GM18507 (cell line): Measurements from ENCODE around the gene TTLL1.

ENCODE experiments used
- DNase-seq: peaks from one replicate; pipeline ENCODE4 v3.0.0; 2011; ENCODE audit warnings: low read depth; ENCODE audit not compliant: insufficient read length; ENCODE audit errors: extremely low spot score
- FAIRE-seq: peaks from 2 replicates; lab custom pipeline; 2011; peaks lifted over from hg19 to GRCh38; lab: Jason Lieb, UNC

Gene TTLL1

DNA sequence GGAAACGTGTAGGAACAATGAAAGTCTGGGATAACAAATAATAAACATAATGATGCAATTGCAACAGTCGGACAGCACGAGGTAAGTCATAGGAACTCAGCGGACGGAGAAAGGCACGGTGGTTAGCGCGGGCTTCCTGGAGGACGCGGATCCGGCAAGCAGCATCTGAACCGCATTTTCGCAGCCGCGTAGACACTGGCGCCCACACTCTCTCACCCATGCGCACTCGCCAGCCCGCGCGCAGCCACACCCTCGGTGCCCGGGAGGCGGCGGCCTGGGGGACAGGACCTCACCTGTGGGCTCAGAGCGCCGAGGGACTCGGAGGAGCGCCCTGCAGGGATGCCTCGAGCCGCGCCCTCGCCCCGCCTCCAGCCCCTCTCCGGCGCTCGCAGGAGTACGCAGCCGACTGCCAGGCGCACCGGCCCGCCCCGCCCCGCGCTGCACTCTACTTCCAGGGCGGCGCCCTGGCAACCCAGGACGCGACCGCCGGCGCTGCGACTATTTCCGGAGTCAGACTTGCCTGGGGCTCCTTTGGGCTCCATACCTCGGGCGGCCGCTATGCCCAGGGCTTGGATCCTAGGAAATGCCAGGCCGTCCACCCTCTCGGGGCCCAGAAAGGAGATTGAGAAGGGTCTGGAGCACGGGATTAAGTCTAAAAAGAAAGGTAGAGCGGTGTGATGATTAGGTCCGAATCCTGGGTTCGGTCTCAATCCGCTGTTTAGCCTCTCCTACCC lies at the start of gene TTLL1:
Gene TTLL1 (minus strand): TSS at position 408 of the 734 bp plus-strand sequence. CDS start 13,805 bp downstream, outside the sequence.
- DNase-seq, result peak; percentile 89
- FAIRE-seq, result peak; percentile 89

DNA sequence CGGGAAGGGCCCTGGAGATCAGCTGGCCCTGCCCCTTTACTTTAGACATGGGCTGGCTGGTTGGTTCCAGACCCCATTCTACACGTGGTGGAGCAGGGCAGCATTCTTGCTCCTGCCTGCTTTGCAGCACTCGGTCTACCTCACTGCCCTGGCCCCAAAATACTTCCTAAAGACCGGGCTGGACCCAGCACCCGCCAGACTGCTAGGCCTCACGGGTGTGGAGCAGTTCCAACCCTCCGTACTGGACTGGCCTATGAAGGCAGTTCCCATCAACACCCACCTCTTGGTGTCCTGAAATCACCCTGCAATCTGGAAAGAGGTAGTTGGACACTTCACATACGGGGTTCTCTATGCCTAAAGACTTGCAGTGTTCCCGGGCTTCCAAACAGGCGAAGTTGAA lies 47.6 kb upstream of the TTLL1 start:
- no peak for DNase-seq
- FAIRE-seq, result no peak

DNA sequence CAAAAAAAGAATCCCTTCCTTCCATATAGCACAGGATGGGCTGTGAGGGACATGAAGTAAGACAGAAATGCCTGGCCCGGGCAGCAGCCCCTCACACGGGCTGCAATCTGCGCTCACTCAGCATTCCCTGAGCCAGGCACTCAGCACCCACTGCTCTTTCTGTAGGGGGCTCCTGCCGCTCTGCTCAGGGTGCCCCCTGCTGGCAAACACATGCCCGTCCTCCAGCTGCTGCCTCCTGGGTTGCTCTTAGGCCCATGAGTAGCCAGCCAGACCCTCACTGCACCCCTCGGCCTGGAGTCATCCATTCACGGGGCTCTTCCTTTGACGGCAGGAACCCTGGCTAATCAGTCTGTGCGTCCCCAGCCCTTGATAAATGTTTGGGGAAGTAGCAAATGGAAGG lies 47.1 kb upstream of the TTLL1 start:
- peak; percentile 77 for FAIRE-seq
- DNase-seq, result no peak

DNA sequence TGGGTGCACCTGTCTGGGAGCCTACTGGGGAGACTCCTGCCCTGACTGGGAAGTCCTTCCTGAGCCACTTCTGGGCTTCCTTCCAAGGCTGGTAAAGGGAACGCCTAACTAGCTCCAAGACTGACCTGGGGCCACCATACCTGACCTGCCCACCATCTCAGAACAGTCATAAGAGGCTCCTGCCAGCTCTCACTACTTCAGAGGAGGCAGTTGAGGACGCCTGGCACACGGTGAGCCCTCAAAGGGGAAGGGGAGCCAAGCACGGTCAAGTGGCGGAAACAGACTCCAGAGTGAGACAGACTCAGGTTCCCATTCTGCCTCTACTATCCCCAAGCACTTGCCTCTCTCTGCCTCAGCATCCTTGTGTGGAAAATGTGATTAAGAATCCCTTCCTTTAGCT lies 46.4 kb upstream of the TTLL1 start:
- FAIRE-seq (no peak), DNase-seq (no peak)

DNA sequence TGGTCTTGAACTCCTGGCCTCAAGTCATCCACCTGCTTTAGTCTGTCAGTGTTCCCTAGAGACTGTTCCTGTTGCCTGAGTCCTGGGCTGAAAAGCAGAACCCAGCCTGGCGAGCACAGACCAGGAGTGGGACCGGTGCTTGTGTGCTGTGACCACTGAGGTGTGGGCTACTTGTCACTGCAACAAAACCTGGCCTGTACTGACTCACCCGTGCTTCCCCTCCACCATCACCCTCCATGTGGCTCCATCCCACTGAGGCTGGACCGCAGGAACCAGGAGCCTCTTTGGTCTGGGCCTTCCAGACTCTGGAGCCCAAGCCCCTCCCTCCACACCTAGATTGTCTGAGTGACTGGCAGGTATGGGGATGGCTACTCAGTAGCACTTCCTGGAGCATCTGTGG lies 45.4 kb upstream of the TTLL1 start:
- FAIRE-seq (no peak), DNase-seq (no peak)

DNA sequence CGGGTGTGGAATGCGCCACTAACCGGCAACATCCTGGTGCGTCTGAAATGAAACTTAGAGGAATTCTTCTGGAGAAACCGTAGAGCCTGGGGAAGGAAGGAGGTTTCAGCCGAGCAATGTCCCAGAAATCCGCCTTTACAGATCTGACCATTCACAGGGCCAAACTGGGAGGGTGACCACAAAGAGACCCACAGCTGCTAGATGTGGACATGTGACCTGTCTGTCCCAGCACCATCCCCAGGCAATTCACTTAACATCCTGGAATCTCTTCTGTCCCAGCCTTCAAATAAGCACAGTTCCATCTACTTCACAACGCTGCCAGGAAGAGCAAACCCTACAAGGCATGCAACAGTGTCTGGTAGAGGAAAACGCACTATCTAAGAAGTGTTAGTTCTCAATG lies 44.2 kb upstream of the TTLL1 start:
- DNase-seq (no peak), FAIRE-seq (no peak)

DNA sequence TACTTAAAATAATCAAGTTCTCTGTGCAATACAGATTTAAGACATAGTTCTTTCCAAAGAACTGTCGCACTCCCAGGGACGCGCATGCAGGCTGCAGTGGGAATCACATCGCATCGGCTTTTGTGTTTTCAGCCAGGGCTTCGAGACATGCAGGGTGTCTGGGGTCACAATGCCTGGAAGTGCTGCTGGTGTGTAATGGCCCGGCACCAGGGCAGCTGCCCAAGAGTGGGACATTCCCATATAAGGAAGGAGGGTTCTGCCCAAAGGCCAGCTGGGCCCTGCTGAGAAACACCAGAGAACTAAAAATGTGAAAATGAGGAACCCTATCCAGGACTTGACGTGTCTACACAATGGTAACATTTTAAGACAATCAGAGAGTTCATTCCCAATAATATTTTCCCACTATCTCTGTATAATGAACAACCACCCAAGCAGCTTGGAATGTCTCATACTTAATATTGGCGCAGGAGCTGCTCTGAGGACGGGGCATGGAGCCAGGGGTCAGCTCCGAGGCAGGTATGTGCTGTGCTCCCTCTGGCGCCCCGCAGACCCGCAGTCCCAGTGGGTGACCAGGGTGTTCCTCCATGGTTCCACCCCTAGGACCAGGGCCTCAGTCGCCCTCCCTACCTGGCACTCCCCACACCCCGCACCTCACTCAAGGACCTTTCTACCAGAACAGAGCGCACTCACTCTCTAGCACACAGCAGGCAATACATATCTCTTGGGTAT lies 42.7 kb upstream of the TTLL1 start:
- FAIRE-seq (no peak), DNase-seq (no peak)

DNA sequence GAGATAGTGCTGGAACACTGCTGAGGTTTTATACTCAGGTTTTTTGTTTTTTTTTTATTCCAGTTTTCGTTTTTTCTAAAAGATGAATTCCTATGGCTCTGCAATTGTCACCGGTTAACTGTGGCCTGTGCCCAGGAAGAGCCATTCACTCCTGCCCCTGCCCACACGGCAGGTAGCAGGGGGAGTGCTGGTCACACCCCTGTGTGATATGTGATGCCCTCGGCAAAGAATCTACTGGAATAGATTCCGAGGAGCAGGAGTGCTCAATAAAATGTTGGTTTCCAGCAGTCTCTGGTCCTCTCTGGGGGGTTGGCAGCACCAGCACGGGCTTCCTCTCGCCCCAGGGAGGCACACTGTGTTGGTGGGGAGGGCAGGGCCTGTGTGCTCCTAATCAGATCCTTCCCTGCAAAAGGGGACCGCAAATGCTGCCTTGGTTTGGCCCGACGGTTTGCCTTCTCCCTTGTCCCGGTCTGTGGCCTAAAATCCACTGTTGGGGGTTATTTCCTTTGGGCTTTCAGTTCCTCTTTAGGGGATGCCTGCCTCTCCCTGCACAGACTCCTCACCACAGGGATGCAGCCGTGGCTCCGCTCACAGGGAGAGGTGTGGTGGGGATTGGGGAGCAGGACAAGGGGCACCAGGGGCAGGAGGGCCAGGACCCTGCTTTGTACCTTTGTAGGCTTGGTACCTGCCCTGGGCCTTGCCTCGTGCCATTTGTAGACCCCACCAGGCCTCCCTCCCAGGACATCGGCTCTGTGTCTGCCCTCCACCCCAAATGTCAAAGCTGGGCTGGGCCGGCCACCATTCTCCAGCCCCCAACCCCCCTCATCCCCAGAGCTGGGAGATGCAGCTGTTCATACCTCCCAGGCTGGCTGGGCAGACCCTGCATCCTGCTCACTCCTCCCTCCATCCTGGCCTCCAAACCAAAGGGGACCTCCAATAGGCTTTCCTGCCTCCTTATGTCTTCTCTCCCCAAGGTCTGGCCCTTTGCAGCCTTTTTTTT lies 40.5 kb upstream of the TTLL1 start:
- DNase-seq (no peak), FAIRE-seq (no peak)

DNA sequence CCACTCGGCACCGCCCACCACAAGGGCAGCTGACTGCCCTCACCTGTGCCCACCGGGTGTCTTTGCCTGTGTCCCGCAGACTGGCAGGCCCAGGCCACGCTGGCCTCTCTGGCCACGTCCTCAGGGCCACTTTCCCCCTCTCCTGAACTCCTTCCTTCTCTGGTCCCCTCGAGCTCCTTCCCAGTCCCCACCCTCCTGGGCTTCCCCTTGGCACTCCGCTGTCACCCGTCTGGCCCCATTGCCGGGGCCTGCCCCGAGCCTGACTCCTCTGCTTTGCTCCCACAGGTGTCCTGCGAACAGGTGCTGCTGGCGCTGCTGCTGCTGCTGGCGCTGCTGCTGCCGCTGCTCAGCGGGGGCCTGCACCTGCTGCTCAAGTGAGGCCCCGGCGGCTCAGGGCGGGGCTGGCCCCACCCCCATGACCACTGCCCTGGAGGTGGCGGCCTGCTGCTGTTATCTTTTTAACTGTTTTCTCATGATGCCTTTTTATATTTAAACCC lies 39.8 kb upstream of the TTLL1 start:
- no peak for FAIRE-seq

DNA sequence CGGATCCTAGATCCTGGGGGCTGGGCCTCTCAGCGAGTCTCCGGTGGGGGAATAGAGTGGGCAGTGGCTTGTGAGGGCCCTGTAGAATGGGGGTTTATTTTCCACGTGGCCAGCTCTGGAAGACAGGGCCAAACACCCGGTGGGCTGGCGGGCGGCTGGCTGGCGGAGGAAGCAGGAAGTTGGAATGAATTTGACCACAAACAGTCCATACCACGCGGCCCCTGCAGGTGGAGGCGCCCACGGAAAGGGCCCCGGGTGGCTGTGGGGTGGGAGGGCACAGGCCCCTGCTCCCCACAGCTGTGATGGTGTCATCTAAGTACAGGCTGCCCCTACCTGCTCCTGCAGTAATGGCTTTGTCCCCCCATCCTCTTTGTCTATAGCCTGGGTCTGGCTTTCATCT lies 38.9 kb upstream of the TTLL1 start:
- FAIRE-seq (no peak), DNase-seq (no peak)

More for the DNA sequence above, 39.8 kb upstream of the TTLL1 start:
- DNase-seq, result no peak

DNA sequence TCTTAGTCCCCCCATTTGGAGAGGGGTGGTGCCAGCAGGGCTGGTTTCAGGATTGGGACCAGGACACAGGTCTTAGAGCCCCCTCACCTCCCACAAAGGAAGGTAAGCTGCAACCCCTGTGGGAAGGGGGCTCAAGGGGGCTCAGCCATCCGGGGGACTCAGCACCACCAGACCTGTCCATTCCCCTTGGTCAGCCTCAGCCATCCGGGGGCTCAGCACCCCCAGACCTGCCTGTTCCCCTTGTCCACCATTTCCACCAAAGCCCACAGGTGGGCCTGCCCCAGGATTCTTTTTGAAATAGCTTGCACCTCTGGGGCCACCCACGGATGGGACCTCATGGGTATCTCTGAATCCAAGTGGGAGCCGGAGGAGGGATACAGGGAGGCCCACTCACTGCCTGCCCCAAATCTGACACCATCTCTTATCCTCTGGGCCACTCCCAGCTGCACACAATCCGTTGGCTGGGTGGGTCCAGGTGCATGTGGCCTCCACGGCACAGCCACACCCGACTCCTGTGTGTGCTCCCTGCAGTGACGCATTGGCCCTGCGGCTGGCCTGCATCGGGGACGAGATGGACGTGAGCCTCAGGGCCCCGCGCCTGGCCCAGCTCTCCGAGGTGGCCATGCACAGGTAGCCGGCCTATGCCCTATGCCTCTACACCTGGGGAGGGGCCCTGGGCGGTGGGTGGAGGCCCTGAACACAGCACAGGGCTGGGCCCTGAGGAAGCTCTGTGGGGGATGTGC lies 38.1 kb upstream of the TTLL1 start:
- DNase-seq (no peak), FAIRE-seq (no peak)

DNA sequence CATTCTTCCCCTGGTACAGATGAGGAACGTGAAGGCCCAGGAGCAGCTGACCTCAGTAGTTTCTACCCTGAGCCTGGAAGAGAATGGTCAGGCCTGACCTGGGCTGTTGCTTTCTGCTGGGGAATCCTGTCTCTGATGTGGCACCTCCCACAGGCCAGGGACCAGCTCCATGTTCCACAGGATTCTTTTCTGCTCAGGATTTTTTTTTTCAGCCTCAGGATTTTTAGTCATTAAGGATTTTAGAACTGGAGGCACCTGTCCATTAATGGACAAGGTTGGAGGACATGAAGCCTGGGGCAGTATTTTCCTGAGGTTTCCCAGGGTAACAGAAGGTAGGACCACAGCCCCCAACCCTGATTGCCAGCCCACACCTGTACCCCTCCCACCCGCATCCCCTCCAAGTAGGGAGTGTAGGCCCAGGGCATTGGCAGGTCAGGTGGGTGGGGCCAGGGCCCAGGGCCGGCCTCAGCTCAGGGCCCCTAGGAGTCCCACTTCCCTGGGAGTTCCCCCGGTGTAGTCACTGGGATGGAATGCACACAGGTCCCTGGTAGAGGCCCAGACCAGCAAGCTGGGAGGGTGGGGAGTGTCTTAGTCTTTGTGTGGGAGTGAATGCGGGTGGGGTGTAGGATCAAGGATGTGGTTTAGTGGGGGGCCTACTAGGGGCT lies 37.4 kb upstream of the TTLL1 start:
- no peak for FAIRE-seq
- DNase-seq, result no peak

DNA sequence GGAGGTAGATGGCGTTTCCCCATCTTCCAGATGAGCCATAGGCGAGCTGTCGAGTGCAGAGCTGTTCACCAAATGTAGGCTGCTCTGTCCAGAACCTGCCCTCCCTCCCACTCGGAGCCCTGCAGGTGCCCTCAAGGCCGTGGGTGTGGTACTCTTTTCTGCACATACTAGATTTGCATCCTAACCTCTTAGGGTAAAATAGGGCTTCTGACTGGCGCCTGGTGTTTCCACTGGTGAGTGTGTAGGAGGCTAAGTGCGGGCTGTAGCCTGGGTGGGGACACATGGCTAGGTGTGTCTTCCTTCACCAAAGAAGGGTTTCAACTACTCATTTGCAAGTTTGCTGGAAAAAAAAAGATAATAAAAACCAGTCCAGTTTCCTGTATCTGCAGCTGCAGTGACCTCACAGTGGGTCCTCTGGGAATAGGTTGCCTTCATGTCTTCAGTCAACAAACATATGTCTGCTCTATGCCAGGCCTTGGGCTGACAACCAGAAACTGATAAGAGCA lies 29.8 kb upstream of the TTLL1 start:
- FAIRE-seq, result peak; percentile 89
- no peak for DNase-seq

DNA sequence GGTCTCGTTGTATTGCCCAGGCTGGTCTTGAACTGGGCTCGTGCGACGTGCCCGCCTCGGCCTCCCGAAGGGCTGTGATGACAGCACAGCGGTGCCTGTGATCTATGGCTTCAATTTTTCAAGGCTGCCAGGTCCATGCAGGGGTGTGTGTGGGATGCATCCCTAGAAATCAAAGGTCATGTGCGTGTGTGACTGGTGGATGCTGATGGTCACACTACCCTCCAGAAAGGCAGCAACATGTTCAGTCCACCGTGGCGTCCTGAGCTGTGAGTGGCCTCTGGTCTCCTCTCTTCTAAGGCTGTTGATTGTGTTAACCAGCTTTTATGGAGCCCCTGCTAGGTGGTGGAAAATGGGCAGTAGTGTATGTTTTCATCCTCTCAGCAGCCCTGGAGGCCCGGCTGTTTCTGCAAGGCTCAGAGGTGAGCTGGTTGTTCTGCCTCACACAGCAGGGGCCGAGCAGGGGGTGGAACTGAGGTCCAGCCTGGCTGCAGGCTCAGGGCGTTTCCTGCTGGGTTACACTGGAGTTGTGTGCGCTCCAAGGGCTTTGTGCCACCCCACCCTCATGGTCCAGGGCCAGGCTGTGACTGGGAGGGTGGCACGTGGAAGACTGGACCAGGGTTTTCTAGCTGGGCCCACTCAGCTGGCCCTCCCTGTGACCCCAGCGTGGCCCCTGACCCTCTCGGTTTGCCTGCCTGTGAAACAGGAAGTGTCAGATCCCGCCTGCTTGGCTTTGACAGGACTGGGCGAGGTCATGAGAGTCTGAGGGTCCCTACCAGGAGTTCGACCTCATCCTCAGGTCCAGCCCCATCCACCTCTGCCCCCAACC lies 29.0 kb upstream of the TTLL1 start:
- no peak for FAIRE-seq
- DNase-seq, result no peak

DNA sequence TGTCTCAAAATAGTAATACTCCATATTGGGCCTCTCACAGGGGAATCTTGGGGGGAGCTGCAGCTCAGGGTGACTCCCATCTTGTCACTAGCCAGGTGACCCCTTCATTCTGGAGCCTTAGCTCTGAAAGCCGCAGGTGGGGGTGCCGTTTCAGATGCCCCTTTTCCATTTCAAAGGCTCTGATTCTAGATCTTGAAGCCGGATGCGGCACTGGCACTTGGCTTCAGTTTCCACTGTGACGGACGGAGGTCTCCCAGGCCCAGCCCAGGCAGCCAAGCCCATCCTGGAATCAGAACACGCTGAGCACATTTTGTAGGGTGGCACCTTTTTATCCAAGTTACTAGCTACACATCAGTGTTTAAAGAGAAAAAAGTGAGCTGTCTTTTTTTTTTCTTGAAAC lies 27.7 kb upstream of the TTLL1 start:
- FAIRE-seq (no peak), DNase-seq (no peak)

DNA sequence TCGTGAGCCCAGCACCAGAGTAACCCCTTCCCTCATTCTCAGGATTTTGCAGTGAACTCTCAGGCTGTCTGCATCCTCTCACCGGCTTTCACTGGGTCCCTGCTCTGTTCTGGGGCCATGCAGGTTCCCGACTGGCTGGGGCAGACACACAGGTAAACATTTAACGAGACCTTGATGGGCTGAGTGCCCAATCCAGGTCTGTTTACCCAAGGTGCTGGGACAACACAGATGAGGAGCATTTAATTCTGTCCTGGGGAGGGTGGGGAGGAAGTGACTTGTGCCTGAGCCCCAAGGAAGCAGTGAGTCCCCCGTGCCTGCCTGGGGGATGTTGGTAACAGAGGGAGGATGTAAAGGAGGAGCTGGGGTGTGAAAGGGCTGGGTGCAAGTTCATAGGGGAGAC lies 25.8 kb upstream of the TTLL1 start:
- FAIRE-seq (no peak), DNase-seq (no peak)

DNA sequence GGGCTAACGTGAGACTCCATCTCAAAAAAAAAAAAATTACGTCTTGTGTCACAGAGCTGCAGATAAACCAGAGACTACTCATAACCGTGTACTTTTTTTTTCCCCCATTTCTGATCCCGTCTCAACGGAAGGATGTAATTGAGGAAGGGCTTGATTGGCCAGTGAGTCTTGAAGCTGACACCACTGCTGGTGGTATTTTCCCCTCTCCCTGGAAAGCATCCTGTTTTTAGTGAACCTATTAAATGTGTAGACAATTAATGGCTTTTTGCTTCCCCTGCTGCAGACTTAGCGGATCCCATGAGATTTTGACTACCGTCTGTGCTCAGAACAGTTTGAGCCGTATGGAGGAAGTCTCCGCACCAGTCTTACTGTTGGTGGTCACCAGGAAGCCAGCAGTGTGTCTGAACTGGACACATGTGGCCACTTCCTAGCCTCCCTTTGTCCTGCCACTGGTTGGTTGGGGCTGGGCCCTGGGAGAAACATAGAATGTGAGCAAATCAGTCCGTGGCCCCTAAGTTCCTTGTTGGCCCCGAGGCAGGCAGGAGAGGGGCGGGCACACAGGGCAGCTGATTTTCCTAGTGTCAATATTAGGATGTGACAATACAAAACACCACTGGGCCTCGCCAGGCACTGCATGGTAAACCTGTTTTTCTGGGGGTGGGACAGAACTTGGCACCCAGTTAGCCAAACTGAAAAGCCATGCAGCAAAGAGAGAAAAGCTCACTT lies 24.5 kb upstream of the TTLL1 start:
- DNase-seq (no peak), FAIRE-seq (no peak)
